ENCODE measurements around the gene BEND4.
A peak's percentile ranks its signal among the peaks of the same experiment; 100 is the strongest.

The BEND4 gene

DNA sequence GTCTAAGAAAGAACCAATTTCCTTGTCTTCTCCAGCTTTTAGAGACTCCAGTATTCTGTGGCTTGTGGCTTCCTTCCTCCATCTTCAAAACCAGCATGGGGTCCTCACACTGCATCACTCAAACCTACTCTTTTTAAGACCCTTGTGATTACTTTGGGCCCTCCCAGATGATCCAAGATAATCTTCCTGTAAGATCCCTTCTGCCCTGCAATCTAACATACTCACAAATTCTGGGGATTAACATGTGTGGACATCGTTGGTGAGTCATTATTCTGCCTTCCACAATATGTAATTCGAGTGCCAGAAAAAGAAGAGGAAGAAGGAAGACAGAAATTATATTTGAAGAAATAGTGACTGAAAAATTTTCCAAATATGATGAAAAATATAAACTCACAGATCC lies 47.9 kb downstream of the BEND4 start:
- DNase-seq (ENCODE audit: low read depth) = peak; percentile 15

DNA sequence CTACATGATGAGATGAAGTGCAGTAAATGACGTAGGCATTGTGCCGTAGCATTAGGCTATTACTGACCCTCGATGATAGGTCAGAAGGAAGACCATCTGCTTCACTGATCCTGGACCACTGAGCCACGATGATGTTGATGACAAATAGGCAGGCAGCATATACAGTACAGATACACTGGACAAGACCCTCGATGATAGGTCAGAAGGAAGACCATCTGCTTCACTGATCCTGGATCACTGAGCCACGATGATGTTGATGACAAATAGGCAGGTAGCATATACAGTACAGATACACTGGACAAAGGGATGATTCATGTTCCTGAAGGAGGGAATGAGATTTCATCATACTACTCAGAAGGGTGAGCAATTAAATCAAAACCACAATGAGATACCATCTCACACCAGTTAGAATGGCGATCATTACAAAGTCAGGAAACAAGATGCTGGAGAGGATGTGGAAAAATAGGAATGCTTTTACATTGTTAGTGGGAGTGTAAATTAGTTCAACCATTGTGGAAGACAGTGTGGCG lies 50.9 kb downstream of the BEND4 start:
- DNase-seq (ENCODE audit: low read depth) = peak; percentile 30

DNA sequence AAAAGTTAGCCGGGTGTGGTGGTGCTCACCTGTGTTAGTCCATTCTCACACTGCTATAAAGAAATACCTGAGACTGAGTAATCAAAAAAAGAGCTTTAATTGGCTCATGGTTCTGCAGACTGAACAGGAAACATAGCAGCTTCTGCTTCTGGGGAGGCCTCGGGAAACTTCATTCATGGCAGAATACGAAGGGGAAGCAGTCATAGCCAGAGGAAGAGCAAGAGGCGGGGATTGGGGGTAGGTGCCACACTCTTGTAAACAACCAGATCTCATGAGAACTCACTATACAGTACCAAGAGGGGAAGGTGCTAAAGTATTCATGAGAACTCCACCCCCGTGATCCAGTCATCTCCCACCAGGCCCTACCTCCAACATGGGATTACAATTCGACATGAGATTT lies 64.1 kb downstream of the BEND4 start:
- DNase-seq (ENCODE audit: low read depth) = no peak

DNA sequence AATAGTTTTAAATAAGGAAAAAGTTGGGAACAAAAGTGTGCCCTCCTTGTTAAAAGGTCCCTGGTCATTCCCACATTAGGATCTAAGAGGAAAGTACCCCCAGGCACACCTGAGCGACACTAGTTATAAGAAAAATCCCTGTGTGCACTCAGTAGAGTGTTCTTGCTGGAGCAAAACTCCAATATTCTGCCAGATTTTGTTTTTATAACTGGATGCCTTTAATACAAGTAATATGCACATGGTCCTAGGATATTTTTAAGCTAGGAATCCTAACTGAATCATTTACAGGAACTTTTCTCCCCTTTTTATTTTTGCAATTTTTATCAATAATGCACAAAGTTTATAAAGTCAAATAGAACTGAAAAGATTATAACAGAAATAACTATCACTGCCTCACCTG lies 68.6 kb downstream of the BEND4 start:
- no peak for DNase-seq (ENCODE audit: low read depth)

DNA sequence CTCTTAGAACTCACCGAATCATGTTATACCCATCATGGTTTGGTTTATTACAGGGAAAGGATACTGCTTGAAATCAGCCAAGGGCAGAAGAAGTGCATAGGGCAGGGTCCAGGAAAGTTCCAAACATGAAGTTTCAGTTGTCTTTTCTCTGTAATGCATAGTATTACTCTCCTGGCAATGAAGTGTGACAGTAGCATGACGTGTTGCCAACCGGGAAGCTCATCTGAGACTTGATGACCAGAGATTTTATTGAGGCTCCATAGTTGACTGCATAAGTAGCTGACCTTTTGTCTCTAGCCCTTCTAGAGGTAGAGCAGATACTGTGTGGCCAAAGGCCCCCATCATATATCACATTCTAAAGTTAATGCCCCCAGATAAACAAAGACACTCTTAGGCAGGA lies 72.1 kb downstream of the BEND4 start:
- DNase-seq (ENCODE audit: low read depth) = no peak

DNA sequence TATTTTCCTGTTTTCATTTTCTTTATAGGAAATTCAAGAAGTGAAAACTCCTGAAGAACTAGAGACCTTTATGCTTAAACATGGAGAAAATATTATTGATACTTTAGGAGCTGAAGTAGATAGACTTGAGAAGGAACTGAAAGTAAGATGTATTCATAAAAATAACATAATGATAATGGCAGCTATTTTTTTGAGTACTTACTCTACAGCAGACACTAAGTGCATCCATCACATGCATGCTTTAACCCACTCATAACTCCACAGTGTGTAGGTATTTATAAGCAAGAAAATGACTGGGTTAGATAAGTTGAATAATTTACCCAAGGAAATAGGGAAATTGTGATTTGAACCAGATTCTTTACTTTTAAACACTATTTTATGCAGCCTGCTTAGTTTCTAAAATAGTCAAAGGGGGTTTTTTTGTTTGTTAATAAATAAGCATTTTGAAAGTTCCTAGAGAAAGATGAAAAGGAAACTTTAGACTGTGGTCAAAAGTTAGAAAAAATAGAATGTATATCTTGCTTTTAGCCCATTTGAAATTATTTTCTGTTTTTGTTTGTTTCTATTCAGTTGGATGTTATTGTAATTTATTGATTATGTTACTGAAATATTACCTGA lies 74.2 kb downstream of the BEND4 start:
- DNase-seq (ENCODE audit: low read depth) = no peak

DNA sequence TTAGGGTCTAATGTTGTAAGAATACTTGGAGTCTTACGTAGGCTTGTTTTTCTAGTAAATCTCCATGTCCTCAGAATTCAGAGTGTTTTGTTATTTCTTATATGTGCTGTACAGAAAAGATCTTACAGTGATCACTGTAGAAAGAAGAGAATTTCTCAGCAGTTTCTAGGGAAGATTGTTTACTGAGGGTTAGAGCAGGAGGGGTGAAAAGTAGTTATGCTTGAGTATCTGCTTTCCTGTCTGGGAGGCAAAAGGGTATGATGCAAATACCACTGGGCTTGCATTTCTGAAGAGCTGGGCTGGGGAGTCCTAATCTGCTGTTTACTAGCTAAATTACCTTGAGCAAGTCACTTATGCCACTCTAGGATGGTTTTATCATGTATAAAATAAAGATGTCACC lies 78.2 kb downstream of the BEND4 start:
- no peak for DNase-seq (ENCODE audit: low read depth)

DNA sequence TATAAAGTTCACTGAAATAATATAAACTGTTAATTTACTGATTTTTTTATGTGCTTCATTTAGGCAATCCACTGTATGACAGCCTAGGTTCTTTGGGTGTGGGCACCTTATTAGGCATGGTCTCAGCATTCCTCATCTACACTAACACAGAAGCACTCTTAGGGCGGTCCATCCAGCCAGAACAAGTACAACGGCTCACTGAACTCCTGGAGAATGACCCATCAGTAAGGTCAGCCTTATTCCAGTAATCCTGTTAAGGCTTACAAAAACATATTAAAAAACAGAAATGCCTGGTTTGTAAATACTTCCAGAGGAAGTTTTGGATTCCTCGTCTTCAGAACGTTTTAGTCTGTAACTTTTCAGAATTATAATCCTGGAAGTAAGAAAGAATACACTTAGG lies 82.0 kb downstream of the BEND4 start:
- DNase-seq (ENCODE audit: low read depth) = no peak

DNA sequence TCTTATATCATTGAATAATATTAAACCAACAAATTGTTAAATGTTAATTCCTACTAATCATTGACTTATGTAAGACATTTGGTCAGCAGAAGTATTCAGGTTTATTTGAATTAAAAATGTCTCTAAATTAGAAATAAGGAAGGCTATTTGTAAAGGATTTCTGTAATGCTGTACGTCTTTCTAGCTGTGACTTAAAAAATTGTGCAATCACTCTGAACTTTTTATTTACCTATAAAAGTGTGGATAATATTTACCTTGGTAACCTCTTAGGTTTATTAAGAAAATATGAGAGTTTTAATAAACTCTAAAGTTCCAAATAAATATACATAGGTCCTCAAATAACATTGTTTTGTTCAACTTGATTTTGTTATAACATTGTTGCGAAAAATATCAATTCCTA lies 85.2 kb downstream of the BEND4 start:
- DNase-seq (ENCODE audit: low read depth) = no peak

DNA sequence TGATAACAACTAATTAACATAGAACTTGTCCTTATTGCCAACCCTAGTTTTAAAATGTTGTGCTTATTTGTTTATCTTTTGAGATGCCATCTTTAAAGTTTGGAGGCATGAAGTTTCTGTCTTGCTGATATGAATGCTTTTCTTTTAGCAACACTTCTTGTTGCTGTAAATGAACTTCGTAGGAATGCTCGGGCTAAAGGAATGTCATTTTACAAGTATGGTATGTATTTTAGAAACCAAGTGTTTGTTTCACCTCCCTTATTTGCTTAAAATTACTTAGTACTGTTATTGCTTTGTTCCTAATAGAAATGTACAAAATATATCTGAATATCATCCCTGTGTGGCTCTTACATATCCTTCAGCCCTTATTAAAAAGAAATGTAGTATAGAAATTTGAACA lies 86.1 kb downstream of the BEND4 start:
- DNase-seq (ENCODE audit: low read depth) = no peak

Measured in non-pigmented ciliary epithelial cell (primary cell).